Neural cell (in vitro differentiated cells): Measurements from ENCODE around the gene KCTD18. TPM values are rescaled to one million over a fixed set of nuclear protein-coding genes. Genes with fewer than 3 reads are reported as not detected.

Source experiments
- H2AFZ ChIP-seq: fragments of 200-600, 300-800 bp; sonication (generic), shearing (Covaris generic); 2 replicates; pipeline ENCODE4 v1.6.0; 2014; ENCODE audit warnings: low read depth, mild to moderate bottlenecking, antibody characterized with exemption, low read length, moderate library complexity
- H3F3A ChIP-seq: fragments of 200-600 bp; shearing (Covaris generic); 2 replicates; pipeline ENCODE4 v1.6.1; 2016; ENCODE audit warnings: mild to moderate bottlenecking, moderate library complexity, mixed read lengths, antibody characterized with exemption, low read length; ENCODE audit not compliant: insufficient read depth, poor library complexity, severe bottlenecking
- H3K27ac ChIP-seq: fragments of 200-600, 300-800 bp; sonication (generic), shearing (Covaris generic); 2 replicates; pipeline ENCODE4 v1.5.1; 2014; ENCODE audit warnings: mild to moderate bottlenecking, low read length, moderate library complexity
- H3K27me3 ChIP-seq: fragments of 300-800, 200-600 bp; sonication (generic), shearing (Covaris generic); 2 replicates; pipeline ENCODE4 v1.6.0; 2014; ENCODE audit warnings: mild to moderate bottlenecking, low read depth, low read length, moderate library complexity; ENCODE audit not compliant: insufficient read depth
- H3K36me3 ChIP-seq: fragments of 300-800, 200-600 bp; sonication (generic), shearing (Covaris generic); 2 replicates; pipeline ENCODE4 v1.5.1; 2014; ENCODE audit warnings: mild to moderate bottlenecking, antibody characterized with exemption, low read length, moderate library complexity; ENCODE audit not compliant: insufficient read depth
- H3K4me2 ChIP-seq: fragments of 300-800, 200-600 bp; sonication (generic), shearing (Covaris generic); 2 replicates; pipeline ENCODE4 v1.6.0; 2014; ENCODE audit warnings: mild to moderate bottlenecking, low read length
- H3K4me3 ChIP-seq: fragments of 300-800, 200-600 bp; sonication (generic), shearing (Covaris generic); 2 replicates; pipeline ENCODE4 v1.5.1; 2014; ENCODE audit warnings: mild to moderate bottlenecking, low read length, moderate library complexity
- H3K79me2 ChIP-seq: fragments of 200-600 bp; shearing (Covaris generic); replicated peaks from 2 replicates; pipeline ENCODE4 v1.6.0; 2014; ENCODE audit warnings: mild to moderate bottlenecking, low read length, moderate library complexity; ENCODE audit not compliant: insufficient read depth
- H3K9ac ChIP-seq: fragments of 300-800, 200-600 bp; sonication (generic), shearing (Covaris generic); 2 replicates; pipeline ENCODE4 v1.6.1; 2016; ENCODE audit warnings: mild to moderate bottlenecking, low read length, mixed read lengths
- H3K9me2 ChIP-seq: fragments of 200-600 bp; shearing (Covaris generic); 2 replicates; pipeline ENCODE4 v1.6.1; 2016; ENCODE audit warnings: mild to moderate bottlenecking, low read length, mixed read lengths; ENCODE audit not compliant: insufficient read depth
- H3K9me3 ChIP-seq: fragments of 200-600, 300-800 bp; sonication (generic), shearing (Covaris generic); 2 replicates; pipeline ENCODE4 v1.6.1; 2016; ENCODE audit warnings: mild to moderate bottlenecking, mixed run types, low read length, moderate library complexity, mixed read lengths
- H4K20me1 ChIP-seq: fragments of 200-600 bp; shearing (Covaris generic); 2 replicates; pipeline ENCODE4 v1.6.1; 2016; ENCODE audit warnings: mild to moderate bottlenecking, mixed run types; ENCODE audit not compliant: insufficient read depth
- CTCF ChIP-seq: fragments of 450-650 bp; IDR thresholded peaks from 2 replicates; pipeline ENCODE4 v1.5.1; 2014; ENCODE audit warnings: antibody characterized with exemption, mild to moderate bottlenecking, moderate library complexity; ENCODE audit not compliant: poor library complexity, severe bottlenecking
- EP300 ChIP-seq: fragments of 450-650 bp; conservative IDR thresholded peaks from 2 replicates; pipeline ENCODE4 v1.6.1; 2014; ENCODE audit warnings: antibody characterized with exemption, mild to moderate bottlenecking, moderate library complexity; ENCODE audit not compliant: poor library complexity, severe bottlenecking
- EZH2 ChIP-seq: fragments of 200-600, 300-800 bp; shearing (Covaris generic), sonication (generic); IDR thresholded peaks from 2 replicates; pipeline ENCODE4 v1.6.1; 2014; ENCODE audit warnings: antibody characterized with exemption, low read length, borderline replicate concordance, mild to moderate bottlenecking; ENCODE audit not compliant: insufficient read depth, poor library complexity, severe bottlenecking
- MXI1 ChIP-seq: fragments of 450-650 bp; conservative IDR thresholded peaks from 2 replicates; pipeline ENCODE4 v1.6.1; 2014; ENCODE audit warnings: antibody characterized with exemption, mild to moderate bottlenecking; ENCODE audit not compliant: poor library complexity, severe bottlenecking
- POLR2AphosphoS5 ChIP-seq: IDR thresholded peaks from 2 replicates; pipeline ENCODE4 v1.6.1; 2012
- RAD21 ChIP-seq: fragments of 450-650 bp; conservative IDR thresholded peaks from 2 replicates; pipeline ENCODE4 v1.6.1; 2014; ENCODE audit warnings: antibody characterized with exemption, mild to moderate bottlenecking, moderate library complexity
- SMC3 ChIP-seq: fragments of 450-650 bp; conservative IDR thresholded peaks from 2 replicates; pipeline ENCODE4 v1.6.1; 2014; ENCODE audit warnings: antibody characterized with exemption, mild to moderate bottlenecking, moderate library complexity; ENCODE audit not compliant: poor library complexity
- TAF1 ChIP-seq: IDR thresholded peaks from 2 replicates; pipeline ENCODE4 v1.6.1; 2012; ENCODE audit warnings: low read depth
- polyA plus RNA-seq: library from polyadenylated mRNA; depleted of rRNA; stranded (reverse); fragments of >200 nt; gene quantifications from 2 replicates; pipeline ENCODE4 v1.2.3, GENCODE V29; 2014
- TF ChIP-seq, protein P1 (sequence below): IDR thresholded peaks from 2 replicates; pipeline ENCODE4 v1.6.1; 2012; ENCODE audit warnings: borderline replicate concordance

The KCTD18 gene
- polyA plus RNA-seq, 1 donor from 2014 or later: 17.0 TPM

DNA sequence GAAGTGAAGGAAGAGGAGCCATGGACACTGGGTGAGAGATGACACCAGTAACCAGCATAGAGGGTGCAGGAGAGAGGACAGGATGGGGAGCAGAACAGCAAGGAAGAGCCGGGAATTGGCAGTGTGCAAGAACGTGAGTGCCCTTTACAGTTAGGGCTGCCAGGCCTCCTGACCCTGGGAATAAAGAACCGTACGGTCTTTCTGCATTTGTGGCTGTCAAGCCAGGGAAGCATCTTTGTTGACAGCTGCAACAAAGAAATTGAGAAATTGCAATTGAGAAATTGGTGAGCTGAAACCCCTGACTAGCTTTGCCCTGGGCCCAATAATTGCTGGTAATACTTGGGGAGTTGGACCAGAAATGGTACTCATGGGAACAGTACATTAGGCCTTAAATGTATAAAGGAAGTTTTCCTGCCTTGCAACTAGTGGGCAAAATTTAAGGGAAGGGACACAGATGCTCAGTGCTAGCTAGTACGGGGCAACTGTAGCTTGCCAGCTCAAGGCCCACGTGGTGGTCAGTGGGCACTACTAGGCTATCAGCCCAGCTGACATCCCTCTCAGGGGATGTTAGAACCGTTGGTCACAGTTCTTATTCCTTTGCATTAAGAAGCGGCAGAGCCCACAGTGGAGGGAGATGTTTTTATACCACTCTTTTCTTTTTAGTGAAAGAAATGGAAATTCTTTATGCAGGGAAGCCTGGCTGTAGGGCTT lies 56.6 kb downstream of the KCTD18 start:
- Histone ChIP-seq H3K4me3 (no peak overlapping the region), H3F3A (no peaks in the 10 kb centered on the region), H3K9me3 (no peaks in the 10 kb centered on the region), H2AFZ (no peak overlapping the region), H3K27me3 (no peaks in the 10 kb centered on the region), H3K27ac (no peak overlapping the region), H3K9ac (no peak overlapping the region), H3K79me2 (no peaks in the 10 kb centered on the region), H3K36me3 (no peaks in the 10 kb centered on the region), H3K9me2 (no peaks in the 10 kb centered on the region), H3K4me2 (no peak overlapping the region), H4K20me1 (no peaks in the 10 kb centered on the region)
- TF ChIP-seq EP300 (no peak), POLR2AphosphoS5 (no peak), EZH2 (no peak), MXI1 (no peak), CTCF (no peak), TAF1 (no peak), RAD21 (no peak), SMC3 (no peak)
- TF ChIP-seq, protein P1, sequence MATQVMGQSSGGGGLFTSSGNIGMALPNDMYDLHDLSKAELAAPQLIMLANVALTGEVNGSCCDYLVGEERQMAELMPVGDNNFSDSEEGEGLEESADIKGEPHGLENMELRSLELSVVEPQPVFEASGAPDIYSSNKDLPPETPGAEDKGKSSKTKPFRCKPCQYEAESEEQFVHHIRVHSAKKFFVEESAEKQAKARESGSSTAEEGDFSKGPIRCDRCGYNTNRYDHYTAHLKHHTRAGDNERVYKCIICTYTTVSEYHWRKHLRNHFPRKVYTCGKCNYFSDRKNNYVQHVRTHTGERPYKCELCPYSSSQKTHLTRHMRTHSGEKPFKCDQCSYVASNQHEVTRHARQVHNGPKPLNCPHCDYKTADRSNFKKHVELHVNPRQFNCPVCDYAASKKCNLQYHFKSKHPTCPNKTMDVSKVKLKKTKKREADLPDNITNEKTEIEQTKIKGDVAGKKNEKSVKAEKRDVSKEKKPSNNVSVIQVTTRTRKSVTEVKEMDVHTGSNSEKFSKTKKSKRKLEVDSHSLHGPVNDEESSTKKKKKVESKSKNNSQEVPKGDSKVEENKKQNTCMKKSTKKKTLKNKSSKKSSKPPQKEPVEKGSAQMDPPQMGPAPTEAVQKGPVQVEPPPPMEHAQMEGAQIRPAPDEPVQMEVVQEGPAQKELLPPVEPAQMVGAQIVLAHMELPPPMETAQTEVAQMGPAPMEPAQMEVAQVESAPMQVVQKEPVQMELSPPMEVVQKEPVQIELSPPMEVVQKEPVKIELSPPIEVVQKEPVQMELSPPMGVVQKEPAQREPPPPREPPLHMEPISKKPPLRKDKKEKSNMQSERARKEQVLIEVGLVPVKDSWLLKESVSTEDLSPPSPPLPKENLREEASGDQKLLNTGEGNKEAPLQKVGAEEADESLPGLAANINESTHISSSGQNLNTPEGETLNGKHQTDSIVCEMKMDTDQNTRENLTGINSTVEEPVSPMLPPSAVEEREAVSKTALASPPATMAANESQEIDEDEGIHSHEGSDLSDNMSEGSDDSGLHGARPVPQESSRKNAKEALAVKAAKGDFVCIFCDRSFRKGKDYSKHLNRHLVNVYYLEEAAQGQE: no peak

DNA sequence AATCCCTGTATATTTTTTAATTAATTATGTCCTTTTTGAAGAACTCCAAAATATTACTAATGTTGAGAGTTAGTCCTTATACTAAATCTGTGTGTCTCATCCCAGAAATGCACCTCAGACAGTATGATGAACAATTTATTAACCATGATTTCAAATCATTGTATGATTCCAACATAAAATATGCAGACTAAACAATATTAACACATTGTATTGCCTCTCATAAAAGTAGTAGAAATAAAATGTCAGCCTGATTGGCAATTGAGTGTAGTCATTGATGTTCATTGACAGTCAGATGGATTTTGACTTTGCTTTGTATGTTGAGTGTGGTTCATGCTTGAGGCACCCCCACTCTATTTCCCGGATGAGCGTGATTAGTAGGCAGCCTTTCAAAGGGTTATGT lies 57.5 kb downstream of the KCTD18 start:
- H3K9ac ChIP-seq: no peak overlapping the region
- H4K20me1 ChIP-seq: no peaks in the 10 kb centered on the region
- no peaks in the 10 kb centered on the region for H3K79me2 ChIP-seq
- H3K27ac ChIP-seq: no peak overlapping the region
- H3F3A ChIP-seq: no peaks in the 10 kb centered on the region
- TF ChIP-seq, protein P1: no peak
- no peak for TF ChIP-seq TAF1
- TF ChIP-seq SMC3: no peak
- no peak for TF ChIP-seq CTCF
- no peak for TF ChIP-seq POLR2AphosphoS5
- TF ChIP-seq MXI1: no peak
- no peak for TF ChIP-seq RAD21
- no peak for TF ChIP-seq EZH2
- no peak for TF ChIP-seq EP300
- H3K36me3 ChIP-seq: no peaks in the 10 kb centered on the region
- no peak overlapping the region for H3K4me3 ChIP-seq
- no peaks in the 10 kb centered on the region for H3K27me3 ChIP-seq
- H3K9me3 ChIP-seq: no peaks in the 10 kb centered on the region
- no peak overlapping the region for H3K4me2 ChIP-seq
- no peak overlapping the region for H2AFZ ChIP-seq
- no peaks in the 10 kb centered on the region for H3K9me2 ChIP-seq
